PC-9 (cell line): Measurements from ENCODE around the gene KDM6A. TPM values are rescaled to one million over a fixed set of nuclear protein-coding genes. Genes with fewer than 3 reads are reported as not detected.

Experiments used
- BruUV-seq: library from RNA; stranded (reverse); fragments of 400-500 nt; replicated peaks from 2 replicates; lab custom pipeline; 2021; lab: Mats Ljungman, UMichigan
- CTCF ChIA-PET: fragments of 300-600 bp; sonication (Branson Sonifier 250); formaldehyde crosslinking; loops from one replicate; lab custom pipeline; 2022; ENCODE audit warnings: antibody characterized with exemption; lab: Charles Lee
- POLR2A ChIA-PET: fragments of 300-600 bp; sonication (Branson Sonifier 250); formaldehyde crosslinking; loops from one replicate; lab custom pipeline; 2022; ENCODE audit warnings: antibody characterized with exemption; ENCODE audit not compliant: unreplicated experiment; lab: Charles Lee
- DNase-seq, 2 experiments: peaks; one replicate each; pipeline versions ENCODE4 v3.0.0 to v3.0.0-alpha.2; 2015 to 2022; ENCODE audit warnings: mixed read lengths in 1 of 2
- H2AFZ ChIP-seq: fragments of 200-600 bp; sonication (generic); 2 replicates; pipeline ENCODE4 v1.8.1; 2017; ENCODE audit warnings: antibody characterized with exemption
- H3F3A ChIP-seq: fragments of 200-600 bp; sonication (generic); 2 replicates; pipeline ENCODE4 v1.8.1; 2017; ENCODE audit warnings: antibody characterized with exemption, mild to moderate bottlenecking, low read depth; ENCODE audit not compliant: insufficient read depth
- H3K27ac ChIP-seq: fragments of 200-600 bp; sonication (generic); 2 replicates; pipeline ENCODE4 v1.6.1; 2016; ENCODE audit warnings: mixed run types
- H3K27me3 ChIP-seq: fragments of 200-600 bp; sonication (generic); 2 replicates; pipeline ENCODE4 v1.6.1; 2016; ENCODE audit warnings: low read depth, mixed run types; ENCODE audit not compliant: insufficient read depth
- H3K36me3 ChIP-seq: fragments of 200-600 bp; sonication (generic); 2 replicates; pipeline ENCODE4 v1.6.1; 2016; ENCODE audit warnings: low read depth, mixed run types
- H3K4me1 ChIP-seq: fragments of 200-600 bp; sonication (generic); replicated peaks from 2 replicates; pipeline ENCODE4 v1.6.1; 2016; ENCODE audit warnings: mixed run types; ENCODE audit not compliant: insufficient read depth
- H3K4me2 ChIP-seq: fragments of 200-600 bp; sonication (generic); 2 replicates; pipeline ENCODE4 v1.6.1; 2017; ENCODE audit warnings: mixed run types
- H3K4me3 ChIP-seq: fragments of 200-600 bp; sonication (generic); 2 replicates; pipeline ENCODE4 v1.6.1; 2016; ENCODE audit warnings: mixed run types
- H3K79me2 ChIP-seq: fragments of 200-600 bp; sonication (generic); 2 replicates; pipeline ENCODE4 v1.6.1; 2017; ENCODE audit warnings: low read depth, mixed run types
- H3K9me2 ChIP-seq: fragments of 200-600 bp; sonication (generic); 2 replicates; pipeline ENCODE4 v1.8.1; 2017; ENCODE audit warnings: mild to moderate bottlenecking; ENCODE audit not compliant: insufficient read depth
- H3K9me3 ChIP-seq: fragments of 200-600 bp; sonication (generic); 2 replicates; pipeline ENCODE4 v1.8.1; 2016; ENCODE audit warnings: low read depth; ENCODE audit not compliant: insufficient read depth
- H4K20me1 ChIP-seq: fragments of 200-600 bp; sonication (generic); 2 replicates; pipeline ENCODE4 v1.8.1; 2017; ENCODE audit not compliant: insufficient read depth
- CTCF ChIP-seq: fragments of 200-600 bp; sonication (generic); conservative IDR thresholded peaks from 2 replicates; pipeline ENCODE4 v1.6.1; 2017; ENCODE audit warnings: mixed run types, antibody characterized with exemption, mild to moderate bottlenecking, moderate library complexity
- EZH2 ChIP-seq: fragments of 200-600 bp; sonication (generic); IDR thresholded peaks from 2 replicates; pipeline ENCODE4 v1.8.0; 2017; ENCODE audit warnings: antibody characterized with exemption, low read depth
- intact Hi-C: fragments of 100-400 bp; cut with micrococcal nuclease; formaldehyde crosslinking; loops from one replicate; pipeline ENCODE4 v1.10.0; 2022; ENCODE audit not compliant: unreplicated experiment
- total RNA-seq: library from RNA; stranded (reverse); gene quantifications from 2 replicates; pipeline ENCODE4 v1.2.3, GENCODE V29; 2021

The KDM6A gene
- total RNA-seq, 1 experiment from 2014 or later = 20.5 TPM

GRCh38 chrX:45011597-45011996, 138.6 kb downstream of the KDM6A start:
- ChIA-PET POLR2A (no interaction called here), CTCF (no interaction called here)
- H3K36me3 ChIP-seq = no peaks in the 10 kb centered on the region
- H3K4me3 ChIP-seq = no peak overlapping the region
- DNase-seq = no peak
- H3K27ac ChIP-seq = no peak overlapping the region
- no peaks in the 10 kb centered on the region for H3K9me3 ChIP-seq
- no peak overlapping the region for H3K4me2 ChIP-seq
- H3K9me2 ChIP-seq = no peaks in the 10 kb centered on the region
- BruUV-seq = no TSS peak
- no peaks in the 10 kb centered on the region for H3K4me1 ChIP-seq
- intact Hi-C loops = no loop called here
- no peaks in the 10 kb centered on the region for H3F3A ChIP-seq
- no peak overlapping the region for H2AFZ ChIP-seq
- no peaks in the 10 kb centered on the region for H4K20me1 ChIP-seq
- no peak for TF ChIP-seq EZH2
- TF ChIP-seq CTCF = no peak
- H3K79me2 ChIP-seq = 0 out of 2 replicates have a peak, but pooled peaks cover 3% of the 10 kb centered on the region
- no peaks in the 10 kb centered on the region for H3K27me3 ChIP-seq

GRCh38 chrX:45017946-45018345, 145.0 kb downstream of the KDM6A start:
- BruUV-seq = no TSS peak
- no peak overlapping the region for H2AFZ ChIP-seq
- H3F3A ChIP-seq = no peaks in the 10 kb centered on the region
- H3K4me1 ChIP-seq = no peaks in the 10 kb centered on the region
- ChIA-PET CTCF (no interaction called here), POLR2A (no interaction called here)
- H3K9me2 ChIP-seq = no peaks in the 10 kb centered on the region
- no peaks in the 10 kb centered on the region for H3K79me2 ChIP-seq
- H3K9me3 ChIP-seq = no peaks in the 10 kb centered on the region
- no peak overlapping the region for H3K27ac ChIP-seq
- H4K20me1 ChIP-seq = no peaks in the 10 kb centered on the region
- H3K36me3 ChIP-seq = no peaks in the 10 kb centered on the region
- H3K27me3 ChIP-seq = no peaks in the 10 kb centered on the region
- TF ChIP-seq EZH2 (no peak), CTCF (no peak)
- no peak overlapping the region for H3K4me3 ChIP-seq
- intact Hi-C loops = no loop called here
- no peak overlapping the region for H3K4me2 ChIP-seq
- no peak for DNase-seq

- no peaks in the 10 kb centered on the region for H3K9me3 ChIP-seq
- no peaks in the 10 kb centered on the region for H3K27me3 ChIP-seq
- H3K4me3 ChIP-seq = no peak overlapping the region
- POLR2A ChIA-PET = no interaction called here
- DNase-seq = no peak
- no peaks in the 10 kb centered on the region for H3K9me2 ChIP-seq
- H3K4me2 ChIP-seq = no peak overlapping the region
- no peaks in the 10 kb centered on the region for H3F3A ChIP-seq
- no peaks in the 10 kb centered on the region for H4K20me1 ChIP-seq
- no peaks in the 10 kb centered on the region for H3K79me2 ChIP-seq
- H2AFZ ChIP-seq = no peak overlapping the region
- intact Hi-C loops = no loop called here
- CTCF ChIA-PET = no interaction called here
- TF ChIP-seq EZH2 = no peak
- TF ChIP-seq CTCF = no peak
- BruUV-seq = no TSS peak
- H3K36me3 ChIP-seq = no peaks in the 10 kb centered on the region
- no peak overlapping the region for H3K27ac ChIP-seq
- no peaks in the 10 kb centered on the region for H3K4me1 ChIP-seq
These were observed 149.2 kb downstream of the KDM6A start for GRCh38 chrX:45022150-45022549.
